Liver (tissue), 9 donors: ENCODE results near the gene RNASE7. TPM values are rescaled to one million over a fixed set of nuclear protein-coding genes. Genes with fewer than 3 reads are reported as not detected.
"Not testable (repeated sequence)": the region's sequence is repeated elsewhere in the genome, so short reads cannot be mapped to it uniquely, and the experiment has no call there.

Source experiments
- DNase-seq: peaks from one replicate; pipeline ENCODE4 v3.0.0-alpha.2; 2017; ENCODE audit warnings: low spot score
- H3K27ac ChIP-seq, 2 donors: one replicate each; pipeline ENCODE4 v1.7.0; 2013; ENCODE audit warnings: inconsistent platforms in 2 of 2, low read length in 2 of 2, control low read depth in 1 of 2, low read depth in 1 of 2, mild to moderate bottlenecking in 1 of 2
- H3K27me3 ChIP-seq, 4 donors: one replicate each; pipeline versions ENCODE4 v1.6.1 to v1.7.0; 2013; ENCODE audit warnings: low read length in 3 of 4, inconsistent platforms in 1 of 4, mild to moderate bottlenecking in 1 of 4, moderate library complexity in 1 of 4; ENCODE audit not compliant: control insufficient read depth in 4 of 4, insufficient read depth in 4 of 4
- H3K36me3 ChIP-seq, 4 donors: one replicate each; pipeline versions ENCODE4 v1.6.1 to v1.7.0; 2013; ENCODE audit warnings: low read length in 3 of 4, mild to moderate bottlenecking in 3 of 4, low read depth in 1 of 4, moderate library complexity in 1 of 4; ENCODE audit not compliant: control insufficient read depth in 4 of 4, insufficient read depth in 3 of 4
- H3K4me1 ChIP-seq, 4 donors: one replicate each; pipeline versions ENCODE4 v1.6.1 to v1.7.0; 2013; ENCODE audit warnings: low read length in 3 of 4, mild to moderate bottlenecking in 3 of 4, moderate library complexity in 1 of 4; ENCODE audit not compliant: control insufficient read depth in 4 of 4, insufficient read depth in 4 of 4
- H3K4me3 ChIP-seq, 3 donors: one replicate each; pipeline versions ENCODE4 v1.6.1 to v1.7.0; 2013; ENCODE audit warnings: low read length in 3 of 3, control low read depth in 1 of 3, low read depth in 1 of 3, mild to moderate bottlenecking in 1 of 3
- H3K9ac ChIP-seq, 2 donors: one replicate each; pipeline ENCODE4 v1.7.0; 2013; ENCODE audit warnings: low read length in 2 of 2, mild to moderate bottlenecking in 2 of 2, moderate library complexity in 2 of 2, control low read depth in 1 of 2, low read depth in 1 of 2
- H3K9me3 ChIP-seq, 4 donors: one replicate each; pipeline versions ENCODE4 v1.6.1 to v1.7.0; 2013; ENCODE audit warnings: low read length in 3 of 4; ENCODE audit not compliant: control insufficient read depth in 4 of 4
- FOXA1 ChIP-seq: IDR thresholded peaks from 2 replicates; pipeline ENCODE4 v1.6.1; 2016; ENCODE audit warnings: antibody characterized with exemption
- FOXA2 ChIP-seq: IDR thresholded peaks from 2 replicates; pipeline ENCODE4 v1.6.1; 2016; ENCODE audit warnings: antibody characterized with exemption
- HNF4A ChIP-seq, 2 donors: conservative IDR thresholded peaks; 2 replicates each; pipeline ENCODE4 v1.6.1; 2016; ENCODE audit warnings: antibody characterized with exemption in 2 of 2, mild to moderate bottlenecking in 2 of 2
- NR2F2 ChIP-seq: IDR thresholded peaks from 2 replicates; pipeline ENCODE4 v1.6.1; 2016; ENCODE audit warnings: antibody characterized with exemption
- RAD21 ChIP-seq, 2 donors: IDR thresholded peaks; 2 replicates each; pipeline ENCODE4 v1.6.1; 2016; ENCODE audit warnings: antibody characterized with exemption in 2 of 2, mild to moderate bottlenecking in 2 of 2
- RXRA ChIP-seq, 2 donors: IDR thresholded peaks; 2 replicates each; pipeline ENCODE4 v1.6.1; 2017 to 2018; ENCODE audit warnings: antibody characterized with exemption in 2 of 2, mild to moderate bottlenecking in 1 of 2
- SP1 ChIP-seq: IDR thresholded peaks from 2 replicates; pipeline ENCODE4 v1.6.1; 2018; ENCODE audit warnings: antibody characterized with exemption, mild to moderate bottlenecking
- TAF1 ChIP-seq: conservative IDR thresholded peaks from 2 replicates; pipeline ENCODE4 v1.6.1; 2016; ENCODE audit warnings: antibody characterized with exemption, mild to moderate bottlenecking
- YY1 ChIP-seq: IDR thresholded peaks from 2 replicates; pipeline ENCODE4 v1.6.1; 2016; ENCODE audit warnings: antibody characterized with exemption, mild to moderate bottlenecking
- WGBS: extraction: QIAGEN DNeasy Blood & Tissue Kit; methylation state at CpG from one replicate; pipeline ENCODE4 v1.1.7; 2013; 5-methylcytosine and 5-hydroxymethylcytosine counted together
- polyA plus RNA-seq, 2 donors: library from polyadenylated mRNA; stranded (reverse) in 1 of 2; unstranded in 1 of 2; fragments of 200-250 nt in 1 of 2; fragments of >200 nt in 1 of 2; fragmentation: Nextera tagmentation in 1 of 2; extraction: Ambion mirVana in 1 of 2; gene quantifications; one replicate each; pipeline versions ENCODE4 v1.2.1 to v1.2.3, GENCODE V29; 2013 to 2015
- total RNA-seq, 2 donors: library from RNA; depleted of rRNA; stranded (reverse); fragments of >200 nt; gene quantifications; one replicate each; pipeline ENCODE4 v1.2.3, GENCODE V29; 2014
- TF ChIP-seq, protein P1 (sequence below): IDR thresholded peaks from 2 replicates; pipeline ENCODE4 v1.6.1; 2016; ENCODE audit warnings: antibody characterized with exemption, mild to moderate bottlenecking
- TF ChIP-seq, protein P2 (sequence below): fragments of 150-350 bp; IDR thresholded peaks from 2 replicates; pipeline ENCODE4 v1.5.1; 2017; ENCODE audit warnings: improper control_type of control experiment, low read depth, low read length; ENCODE audit not compliant: missing input control
- TF ChIP-seq, protein P3 (sequence below): IDR thresholded peaks from 2 replicates; pipeline ENCODE4 v1.6.1; 2016; ENCODE audit warnings: antibody characterized with exemption
- donor health status: healthy.
- donor health status: healthy.
- donor health status: healthy.
- donor health status: healthy.
- donor health status: healthy.

The RNASE7 gene
- total and polyA plus RNA-seq, 4 donors: 0.11 to 0.33 (median 0.12) TPM; not detected in 1

DNA sequence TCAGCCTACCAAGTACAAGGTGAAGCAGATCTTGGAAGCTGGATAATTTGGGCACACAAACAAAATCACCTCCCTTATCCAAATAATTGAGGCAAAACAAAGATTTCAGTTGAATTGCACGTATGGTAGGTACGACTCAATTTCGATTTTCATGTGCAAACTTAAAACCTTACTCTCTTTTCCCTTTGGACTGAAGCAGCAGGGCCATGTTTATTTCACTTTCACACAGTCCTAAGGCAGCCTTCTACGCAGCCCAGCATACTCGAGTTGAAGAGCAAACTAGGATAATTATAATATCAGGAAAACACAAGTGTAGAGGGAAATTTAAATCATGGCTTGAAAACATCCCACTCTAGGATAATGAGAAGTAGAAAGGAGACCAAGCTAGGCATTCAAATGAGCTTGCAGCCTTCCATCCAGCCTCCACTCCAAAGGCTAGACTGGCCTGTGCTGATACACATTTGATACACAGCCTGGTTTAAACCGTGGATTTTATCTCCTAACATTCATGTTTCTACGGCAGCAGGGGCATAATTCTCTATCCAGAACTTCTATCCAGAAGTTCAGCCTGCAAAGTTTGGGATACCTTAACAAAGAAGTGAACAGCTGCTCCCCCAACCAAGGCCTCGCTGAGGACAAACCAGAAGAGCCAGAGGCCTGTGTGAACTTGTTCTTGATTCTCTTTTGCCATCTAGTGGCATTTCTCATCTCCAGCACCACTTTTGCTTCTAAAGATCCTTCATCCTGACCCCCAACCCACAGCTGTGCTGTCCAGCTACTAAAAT is 2.4 kb upstream of the RNASE7 start:
- no peaks in the 10 kb centered on the region for H3K9me3 ChIP-seq
- no peak overlapping the region for H3K4me3 ChIP-seq
- no peaks in the 10 kb centered on the region for H3K36me3 ChIP-seq
- H3K27ac ChIP-seq: peak overlapping the region; percentile 59 to 68
- no peak for DNase-seq
- H3K27me3 ChIP-seq: no peaks in the 10 kb centered on the region
- TF ChIP-seq, protein P1, sequence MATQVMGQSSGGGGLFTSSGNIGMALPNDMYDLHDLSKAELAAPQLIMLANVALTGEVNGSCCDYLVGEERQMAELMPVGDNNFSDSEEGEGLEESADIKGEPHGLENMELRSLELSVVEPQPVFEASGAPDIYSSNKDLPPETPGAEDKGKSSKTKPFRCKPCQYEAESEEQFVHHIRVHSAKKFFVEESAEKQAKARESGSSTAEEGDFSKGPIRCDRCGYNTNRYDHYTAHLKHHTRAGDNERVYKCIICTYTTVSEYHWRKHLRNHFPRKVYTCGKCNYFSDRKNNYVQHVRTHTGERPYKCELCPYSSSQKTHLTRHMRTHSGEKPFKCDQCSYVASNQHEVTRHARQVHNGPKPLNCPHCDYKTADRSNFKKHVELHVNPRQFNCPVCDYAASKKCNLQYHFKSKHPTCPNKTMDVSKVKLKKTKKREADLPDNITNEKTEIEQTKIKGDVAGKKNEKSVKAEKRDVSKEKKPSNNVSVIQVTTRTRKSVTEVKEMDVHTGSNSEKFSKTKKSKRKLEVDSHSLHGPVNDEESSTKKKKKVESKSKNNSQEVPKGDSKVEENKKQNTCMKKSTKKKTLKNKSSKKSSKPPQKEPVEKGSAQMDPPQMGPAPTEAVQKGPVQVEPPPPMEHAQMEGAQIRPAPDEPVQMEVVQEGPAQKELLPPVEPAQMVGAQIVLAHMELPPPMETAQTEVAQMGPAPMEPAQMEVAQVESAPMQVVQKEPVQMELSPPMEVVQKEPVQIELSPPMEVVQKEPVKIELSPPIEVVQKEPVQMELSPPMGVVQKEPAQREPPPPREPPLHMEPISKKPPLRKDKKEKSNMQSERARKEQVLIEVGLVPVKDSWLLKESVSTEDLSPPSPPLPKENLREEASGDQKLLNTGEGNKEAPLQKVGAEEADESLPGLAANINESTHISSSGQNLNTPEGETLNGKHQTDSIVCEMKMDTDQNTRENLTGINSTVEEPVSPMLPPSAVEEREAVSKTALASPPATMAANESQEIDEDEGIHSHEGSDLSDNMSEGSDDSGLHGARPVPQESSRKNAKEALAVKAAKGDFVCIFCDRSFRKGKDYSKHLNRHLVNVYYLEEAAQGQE: peak; percentile 13
- TF ChIP-seq, protein P2, sequence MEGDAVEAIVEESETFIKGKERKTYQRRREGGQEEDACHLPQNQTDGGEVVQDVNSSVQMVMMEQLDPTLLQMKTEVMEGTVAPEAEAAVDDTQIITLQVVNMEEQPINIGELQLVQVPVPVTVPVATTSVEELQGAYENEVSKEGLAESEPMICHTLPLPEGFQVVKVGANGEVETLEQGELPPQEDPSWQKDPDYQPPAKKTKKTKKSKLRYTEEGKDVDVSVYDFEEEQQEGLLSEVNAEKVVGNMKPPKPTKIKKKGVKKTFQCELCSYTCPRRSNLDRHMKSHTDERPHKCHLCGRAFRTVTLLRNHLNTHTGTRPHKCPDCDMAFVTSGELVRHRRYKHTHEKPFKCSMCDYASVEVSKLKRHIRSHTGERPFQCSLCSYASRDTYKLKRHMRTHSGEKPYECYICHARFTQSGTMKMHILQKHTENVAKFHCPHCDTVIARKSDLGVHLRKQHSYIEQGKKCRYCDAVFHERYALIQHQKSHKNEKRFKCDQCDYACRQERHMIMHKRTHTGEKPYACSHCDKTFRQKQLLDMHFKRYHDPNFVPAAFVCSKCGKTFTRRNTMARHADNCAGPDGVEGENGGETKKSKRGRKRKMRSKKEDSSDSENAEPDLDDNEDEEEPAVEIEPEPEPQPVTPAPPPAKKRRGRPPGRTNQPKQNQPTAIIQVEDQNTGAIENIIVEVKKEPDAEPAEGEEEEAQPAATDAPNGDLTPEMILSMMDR: peak; percentile 73
- TF ChIP-seq FOXA1 (no peak), HNF4A (conservative IDR thresholded peaks at IDR 0.05) (peak in 1 of 2 donors; percentile 21), TAF1 (no peak), YY1 (no peak), RAD21 (IDR thresholded peaks at IDR 0.05) (peak; percentile 92 to 95), RXRA (IDR thresholded peaks at IDR 0.05) (peak in 1 of 2 donors; percentile 48)
- 25% methylated on average over 8 of the region's 8 CpGs for WGBS
- H3K4me1 ChIP-seq: peaks cover 15 to 67% (median 51%) of the 10 kb centered on the region in 4 donors
- peak overlapping the region in 1 of 2 donors; percentile 51 for H3K9ac ChIP-seq

DNA sequence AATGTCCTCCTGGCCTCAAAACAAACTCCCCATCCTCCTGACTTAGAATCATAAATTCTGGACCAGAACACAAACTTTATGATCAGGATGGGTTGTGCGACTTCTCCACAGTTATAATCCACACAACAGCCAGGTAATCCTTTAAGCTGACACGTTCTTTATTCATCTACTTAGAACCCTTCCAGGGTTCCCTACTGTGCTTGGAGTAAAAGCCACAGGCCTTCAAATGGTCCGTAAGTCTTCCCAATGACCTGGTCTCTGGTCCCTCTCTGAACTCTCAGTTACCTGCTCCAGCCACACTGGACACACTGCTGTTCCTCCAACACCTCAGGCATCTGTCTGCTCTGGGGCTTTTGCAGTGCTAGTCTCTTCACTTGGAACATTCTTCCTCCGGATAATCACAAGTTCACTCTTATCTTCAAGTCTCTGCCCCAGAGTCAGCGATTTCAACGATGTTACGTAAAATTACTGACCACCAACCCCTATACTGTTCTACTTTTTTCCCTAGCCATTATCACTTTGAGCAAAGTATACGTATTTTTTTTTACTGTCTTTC is 1.7 kb upstream of the RNASE7 start:
- no peaks in the 10 kb centered on the region for H3K27me3 ChIP-seq
- H3K36me3 ChIP-seq: no peaks in the 10 kb centered on the region
- H3K4me3 ChIP-seq: no peak overlapping the region
- 70% methylated on average over 8 of the region's 8 CpGs for WGBS
- H3K9me3 ChIP-seq: no peaks in the 10 kb centered on the region
- peak overlapping the region; percentile 48 to 59 for H3K27ac ChIP-seq
- peaks cover 17 to 74% (median 57%) of the 10 kb centered on the region in 4 donors for H3K4me1 ChIP-seq
- no peak for TF ChIP-seq FOXA2
- TF ChIP-seq YY1: no peak
- TF ChIP-seq, protein P3, sequence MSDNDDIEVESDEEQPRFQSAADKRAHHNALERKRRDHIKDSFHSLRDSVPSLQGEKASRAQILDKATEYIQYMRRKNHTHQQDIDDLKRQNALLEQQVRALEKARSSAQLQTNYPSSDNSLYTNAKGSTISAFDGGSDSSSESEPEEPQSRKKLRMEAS: no peak
- no peak for TF ChIP-seq SP1
- no peak for TF ChIP-seq NR2F2
- DNase-seq: no peak
- H3K9ac ChIP-seq: peak overlapping the region in 1 of 2 donors; percentile 26

DNA sequence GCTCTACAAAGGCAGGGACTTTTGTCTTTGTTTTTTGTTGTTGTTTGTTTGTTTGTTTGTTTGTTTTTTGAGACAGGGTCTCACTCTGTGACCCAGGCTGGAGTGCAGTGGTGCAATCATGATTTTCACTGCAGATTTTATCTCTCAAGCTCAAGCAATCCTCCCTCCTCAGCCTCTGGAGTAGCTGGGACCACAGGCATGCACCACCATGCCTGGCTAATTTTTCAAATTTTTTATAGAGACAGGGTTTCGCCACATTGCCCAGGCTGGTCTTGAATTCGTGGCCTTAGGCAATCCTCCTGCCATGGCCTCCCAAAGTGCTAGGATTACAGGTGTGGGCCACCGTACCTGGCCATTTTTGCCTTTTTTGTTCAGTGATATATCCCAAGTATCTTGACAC is 1.2 kb upstream of the RNASE7 start:
- not testable (repeated sequence) for H3K9me3 ChIP-seq, H3K9ac ChIP-seq, H3K36me3 ChIP-seq, H3K4me3 ChIP-seq, DNase-seq, H3K27me3 ChIP-seq
- peak overlapping the region; percentile 84 to 86 for H3K27ac ChIP-seq
- WGBS: 83% methylated on average over 3 of the region's 3 CpGs
- H3K4me1 ChIP-seq: peaks cover 17 to 74% (median 58%) of the 10 kb centered on the region in 4 donors
